H1 (cell line): Measurements from ENCODE around the gene MAGEC3. TPM values are rescaled to one million over a fixed set of nuclear protein-coding genes. Genes with fewer than 3 reads are reported as not detected.

Experiments
- CHD7 ChIP-seq: fragments of 300-600 bp; sonication (generic); IDR thresholded peaks from 2 replicates; pipeline ENCODE4 v1.7.1; 2012; ENCODE audit warnings: low read length, moderate library complexity, mild to moderate bottlenecking, inconsistent platforms; ENCODE audit not compliant: insufficient replicate concordance
- RXRA ChIP-seq: IDR thresholded peaks from 2 replicates; pipeline ENCODE4 v1.6.1; 2011; ENCODE audit warnings: low read depth, mild to moderate bottlenecking, low read length, moderate library complexity; ENCODE audit not compliant: insufficient read depth
- polyA plus RNA-seq, 7 experiments: library from polyadenylated mRNA; depleted of rRNA in 3 of 7; stranded (reverse) in 5 of 7; unstranded in 2 of 7; fragments of >200 nt in 5 of 7; fragments of 200-250 nt in 2 of 7; gene quantifications; 1 replicate in 5 of 7; 2 replicates in 1 of 7; 4 replicates in 1 of 7; pipeline versions ENCODE4 v1.2.1 to v1.2.3, GENCODE V29; 2011 to 2013; ENCODE audit warnings: missing spikeins in 2 of 7, mixed read lengths in 2 of 7
- total RNA-seq: library from RNA; stranded (reverse); fragmentation: NEBNext Ultra II Directional; extraction: Animal tissue kit (Norgen Biotek cat#: 25700); gene quantifications from 2 replicates; pipeline ENCODE4 v1.2.1, GENCODE V29; 2021

The MAGEC3 gene
- total and polyA plus RNA-seq, 2 of the 8 experiments (the other 6 are each of a cell fraction or from before 2014, with no cell fraction given): not detected

GRCh38 chrX:141814213-141814857 is 23.8 kb upstream of the MAGEC3 start (continued):
- TF ChIP-seq CHD7 (no peak), RXRA (no peak)
- TF ChIP-seq, all 59 proteins: peak for 0
